Measurements from ENCODE around the gene SLC8A2.

Gene SLC8A2

DNA sequence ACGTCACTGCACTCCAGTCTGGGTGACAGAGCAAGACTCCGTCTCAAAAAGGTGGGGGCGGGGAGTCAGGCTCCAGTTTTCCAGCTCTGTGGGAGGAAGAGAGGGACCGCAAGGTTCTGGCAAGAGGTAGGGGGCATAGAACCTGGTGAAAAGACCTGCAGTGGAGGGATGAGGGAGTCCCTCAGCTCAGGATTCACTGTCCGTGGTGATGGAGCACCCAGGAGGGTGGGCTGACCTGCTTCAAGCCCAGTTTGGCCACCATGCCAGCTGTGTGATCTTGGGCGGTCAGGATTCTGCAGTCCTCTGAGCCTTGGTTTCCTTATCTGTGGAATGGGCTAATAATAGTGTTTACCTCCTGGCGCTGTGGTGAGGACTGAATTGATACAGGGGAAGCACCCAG, 21.2 kb downstream of the SLC8A2 start:
- H3K27ac Mint-ChIP-seq, result no peak overlapping the region
- ATAC-seq (replicated peaks), result no peak
- no peaks in the 10 kb centered on the region for H3K9me3 Mint-ChIP-seq
- no peak for DNase-seq
- H3K27me3 Mint-ChIP-seq, result peaks cover 55 to 76% of the 10 kb centered on the region in 2 donors
- H3K4me1 Mint-ChIP-seq (ENCODE audit: low read depth in 2 of 2), result peaks cover 17% of the 10 kb centered on the region in 2 donors
- peaks cover 3% of the 10 kb centered on the region for H3K36me3 Mint-ChIP-seq (ENCODE audit: insufficient read depth)
- no peak overlapping the region for H3K4me3 Mint-ChIP-seq

DNA sequence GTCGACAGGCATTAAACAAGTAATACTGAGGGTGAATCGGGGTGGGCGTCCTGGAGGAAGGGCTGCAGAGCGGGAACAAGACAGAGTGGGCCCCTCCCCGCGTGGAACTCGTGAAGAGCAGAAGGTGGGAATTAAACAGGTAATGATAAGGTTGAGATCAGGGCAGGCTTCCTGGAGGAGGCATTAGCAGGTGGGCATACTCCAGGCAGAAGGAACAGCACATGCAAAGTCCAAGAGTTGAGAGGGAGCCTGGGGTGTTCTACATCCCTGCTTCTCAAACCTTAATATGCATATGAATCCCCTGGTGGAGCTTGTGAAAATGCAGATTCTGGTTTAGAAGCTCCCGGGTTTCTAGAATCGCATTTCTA, 23.3 kb downstream of the SLC8A2 start:
- ATAC-seq (replicated peaks) (no peak), DNase-seq (no peak)
- no peak overlapping the region for H3K4me3 Mint-ChIP-seq
- peaks cover 11% of the 10 kb centered on the region for H3K36me3 Mint-ChIP-seq (ENCODE audit: insufficient read depth)
- H3K4me1 Mint-ChIP-seq (ENCODE audit: low read depth in 2 of 2), result peaks cover 34 to 38% of the 10 kb centered on the region in 2 donors
- H3K9me3 Mint-ChIP-seq, result peaks cover 0 to 1% of the 10 kb centered on the region in 2 donors
- peaks cover 62 to 82% of the 10 kb centered on the region in 2 donors for H3K27me3 Mint-ChIP-seq
- no peak overlapping the region for H3K27ac Mint-ChIP-seq

GRCh38 chr19:47447470-47448359, 24.0 kb downstream of the SLC8A2 start:
- Mint-ChIP-seq H3K4me1 (ENCODE audit: low read depth in 2 of 2) (peaks cover 38 to 44% of the 10 kb centered on the region in 2 donors), H3K27ac (no peak overlapping the region)
- ATAC-seq (replicated peaks), result peak; percentile 38

DNA sequence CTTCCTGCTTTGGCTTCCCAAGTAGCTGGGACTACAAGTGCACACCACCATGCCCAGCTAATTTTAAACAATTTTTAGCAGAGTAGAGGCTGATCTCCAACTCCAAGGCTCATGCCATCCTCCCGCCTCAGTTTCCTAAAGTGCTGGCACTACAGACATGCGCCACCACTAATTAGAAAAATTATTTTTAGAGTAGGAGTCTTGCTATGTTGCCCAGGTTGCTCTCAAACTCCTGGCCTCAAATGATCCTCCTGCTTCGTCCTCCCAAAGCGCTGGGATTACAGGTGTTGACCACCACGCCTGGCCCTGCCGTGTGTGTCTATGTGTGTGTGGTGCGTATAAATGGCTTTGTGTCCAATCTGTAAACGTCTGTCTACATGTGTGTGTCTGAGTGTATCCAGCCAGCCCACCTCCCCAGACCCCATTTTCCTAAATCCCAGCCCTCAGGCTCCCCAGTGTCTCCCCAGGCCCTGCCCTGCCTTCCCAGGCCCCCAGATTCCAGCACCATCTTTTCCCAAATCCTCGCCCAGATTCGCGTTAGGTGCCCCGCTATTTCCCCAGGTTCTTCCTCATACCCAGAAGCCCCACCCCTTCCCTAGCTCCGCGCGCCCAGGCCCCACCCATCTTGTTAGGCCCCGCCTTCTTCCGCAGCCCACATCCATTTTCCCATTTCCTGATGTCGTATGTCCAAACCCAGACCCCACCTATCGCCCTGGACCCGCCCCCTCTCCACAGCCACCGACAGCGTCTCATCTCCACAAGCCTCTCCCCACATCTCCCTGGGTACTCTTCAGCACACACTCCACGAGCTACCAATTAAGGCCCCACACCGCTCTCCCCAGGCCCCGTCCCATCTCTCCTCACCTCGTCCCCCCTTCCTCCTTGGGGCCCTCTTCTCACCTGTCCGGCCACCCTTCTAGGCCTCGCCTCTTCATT, 24.9 kb downstream of the SLC8A2 start:
- Mint-ChIP-seq H3K4me1 (ENCODE audit: low read depth in 2 of 2) (peaks cover 38 to 44% of the 10 kb centered on the region in 2 donors), H3K27ac (peak overlapping the region in 1 of 2 donors; percentile 22)

More at GRCh38 chr19:47447470-47448359, 24.0 kb downstream of the SLC8A2 start:
- Mint-ChIP-seq H3K36me3 (ENCODE audit: insufficient read depth) (peaks cover 11% of the 10 kb centered on the region), H3K9me3 (peaks cover 0 to 1% of the 10 kb centered on the region in 2 donors), H3K27me3 (peaks cover 68 to 88% of the 10 kb centered on the region in 2 donors), H3K4me3 (peak overlapping the region; percentile 37 to 56)
- peak; percentile 37 to 49 (median 37) for DNase-seq

DNA sequence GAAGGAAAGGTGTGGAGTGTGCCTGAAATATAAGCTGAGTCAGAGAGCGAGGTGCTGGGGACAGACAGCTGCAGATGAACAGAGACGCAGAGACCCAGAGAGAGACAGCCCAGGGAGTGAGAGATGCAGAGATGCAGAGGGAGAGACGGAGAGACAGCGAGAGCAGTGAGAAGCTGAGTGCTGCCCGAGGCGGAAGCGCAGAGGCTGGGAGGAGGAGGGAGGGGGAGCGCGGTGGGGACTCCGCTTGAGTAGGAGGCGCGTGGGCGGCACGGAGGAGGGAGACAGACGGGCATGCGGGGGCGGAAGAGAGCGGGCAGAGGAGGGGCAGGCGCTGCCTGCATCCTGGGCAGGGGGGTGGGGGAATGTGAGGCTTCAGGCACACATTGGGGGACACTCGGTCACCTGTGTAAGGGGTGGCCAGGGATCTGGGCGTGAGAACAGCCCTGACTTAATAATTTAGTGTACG, 25.7 kb downstream of the SLC8A2 start:
- peak; percentile 89 for ATAC-seq (replicated peaks)

More for the DNA sequence above, 24.9 kb downstream of the SLC8A2 start:
- peak overlapping the region; percentile 56 to 77 for H3K4me3 Mint-ChIP-seq
- H3K36me3 Mint-ChIP-seq (ENCODE audit: insufficient read depth), result peaks cover 13% of the 10 kb centered on the region
- peaks cover 76 to 94% of the 10 kb centered on the region in 2 donors for H3K27me3 Mint-ChIP-seq
- DNase-seq, result no peak
- ATAC-seq (replicated peaks), result no peak
- H3K9me3 Mint-ChIP-seq, result peaks cover 0 to 1% of the 10 kb centered on the region in 2 donors

DNA sequence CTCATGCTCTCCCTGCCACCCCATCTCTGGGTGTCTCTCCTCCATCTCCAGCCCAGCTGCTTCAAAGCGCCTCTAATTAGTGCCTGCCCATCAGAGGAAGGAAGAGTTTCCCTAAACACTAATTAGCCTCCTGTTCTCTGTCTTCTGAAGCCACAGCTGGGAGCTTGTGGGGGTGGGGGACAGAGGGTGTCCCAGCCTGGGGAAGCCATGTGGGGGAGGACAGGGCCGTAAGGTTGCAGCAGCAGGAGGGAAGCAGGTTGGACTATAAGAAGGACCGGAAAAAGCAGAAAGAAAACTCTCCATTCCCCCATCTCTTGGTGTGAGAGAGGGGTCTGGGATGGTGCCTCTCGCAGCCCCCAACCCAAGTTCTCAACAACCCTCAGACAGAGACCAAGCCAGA, 26.2 kb downstream of the SLC8A2 start:
- no peak for ATAC-seq (replicated peaks)

More for the DNA sequence above, 25.7 kb downstream of the SLC8A2 start:
- Mint-ChIP-seq H3K36me3 (ENCODE audit: insufficient read depth) (peaks cover 13% of the 10 kb centered on the region), H3K9me3 (peaks cover 0 to 1% of the 10 kb centered on the region in 2 donors), H3K4me3 (peak overlapping the region; percentile 70 to 77), H3K4me1 (ENCODE audit: low read depth in 2 of 2) (peaks cover 38 to 44% of the 10 kb centered on the region in 2 donors), H3K27me3 (peaks cover 83 to 96% of the 10 kb centered on the region in 2 donors), H3K27ac (no peak overlapping the region)
- DNase-seq, result peak; percentile 60 to 65 (median 61)

DNA sequence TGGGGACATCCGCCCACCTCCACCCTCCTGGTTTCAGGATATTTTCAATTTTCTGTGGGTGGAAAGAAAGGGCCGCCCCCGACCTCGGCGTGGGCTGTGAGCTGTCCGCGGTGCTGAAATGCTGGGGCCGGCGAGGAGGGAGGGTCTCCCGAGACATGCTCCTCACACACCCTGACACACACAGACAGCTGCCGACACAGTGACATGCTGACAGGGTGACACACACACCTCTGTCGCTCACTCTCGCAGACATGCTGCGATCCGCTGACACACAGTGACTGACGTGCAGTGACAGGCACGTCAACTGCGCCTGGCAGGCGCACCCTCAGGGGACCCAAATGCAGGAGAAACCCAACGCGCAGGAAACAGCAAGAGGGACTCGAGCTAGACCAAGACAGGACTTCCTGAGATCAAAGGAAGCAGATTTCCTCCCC, 27.3 kb downstream of the SLC8A2 start:
- peaks cover 38 to 44% of the 10 kb centered on the region in 2 donors for H3K4me1 Mint-ChIP-seq (ENCODE audit: low read depth in 2 of 2)
- H3K27me3 Mint-ChIP-seq, result peaks cover 86 to 98% of the 10 kb centered on the region in 2 donors
- no peak overlapping the region for H3K27ac Mint-ChIP-seq
- DNase-seq (no peak), ATAC-seq (replicated peaks) (peak; percentile 9)
- H3K4me3 Mint-ChIP-seq, result peak overlapping the region; percentile 37 to 77
- peaks cover 0 to 1% of the 10 kb centered on the region in 2 donors for H3K9me3 Mint-ChIP-seq
- peaks cover 13% of the 10 kb centered on the region for H3K36me3 Mint-ChIP-seq (ENCODE audit: insufficient read depth)

More for the DNA sequence above, 26.2 kb downstream of the SLC8A2 start:
- Mint-ChIP-seq H3K27me3 (peaks cover 86 to 98% of the 10 kb centered on the region in 2 donors), H3K9me3 (peaks cover 0 to 1% of the 10 kb centered on the region in 2 donors), H3K27ac (no peak overlapping the region), H3K4me1 (ENCODE audit: low read depth in 2 of 2) (peaks cover 38 to 44% of the 10 kb centered on the region in 2 donors), H3K4me3 (peak overlapping the region; percentile 70 to 77), H3K36me3 (ENCODE audit: insufficient read depth) (peaks cover 13% of the 10 kb centered on the region)
- no peak for DNase-seq

DNA sequence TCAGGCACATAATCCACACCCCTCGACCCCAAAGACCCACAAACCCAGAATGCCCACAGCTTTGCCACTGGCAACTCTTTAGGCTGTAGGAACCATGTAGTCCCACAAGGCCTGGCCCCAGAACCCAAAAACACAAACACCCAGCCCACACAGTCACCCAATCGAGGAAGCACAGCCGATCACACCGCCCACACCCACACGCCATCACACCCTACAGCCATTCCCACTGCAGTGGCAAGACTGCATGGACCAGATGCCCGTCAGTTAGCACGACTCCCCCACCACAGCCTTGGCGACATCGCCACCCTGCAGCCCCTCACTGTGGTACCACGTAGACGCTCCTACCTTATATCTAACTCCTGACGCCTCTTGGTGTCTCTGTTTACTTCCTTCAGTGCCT, 28.4 kb downstream of the SLC8A2 start:
- no peak overlapping the region for H3K27ac Mint-ChIP-seq
- H3K27me3 Mint-ChIP-seq, result peaks cover 83 to 98% of the 10 kb centered on the region in 2 donors
- peak overlapping the region in 1 of 2 donors; percentile 17 for H3K4me3 Mint-ChIP-seq
- H3K9me3 Mint-ChIP-seq, result peaks cover 0 to 1% of the 10 kb centered on the region in 2 donors
- peaks cover 38 to 44% of the 10 kb centered on the region in 2 donors for H3K4me1 Mint-ChIP-seq (ENCODE audit: low read depth in 2 of 2)
- DNase-seq (no peak), ATAC-seq (replicated peaks) (no peak)
- peaks cover 13% of the 10 kb centered on the region for H3K36me3 Mint-ChIP-seq (ENCODE audit: insufficient read depth)

DNA sequence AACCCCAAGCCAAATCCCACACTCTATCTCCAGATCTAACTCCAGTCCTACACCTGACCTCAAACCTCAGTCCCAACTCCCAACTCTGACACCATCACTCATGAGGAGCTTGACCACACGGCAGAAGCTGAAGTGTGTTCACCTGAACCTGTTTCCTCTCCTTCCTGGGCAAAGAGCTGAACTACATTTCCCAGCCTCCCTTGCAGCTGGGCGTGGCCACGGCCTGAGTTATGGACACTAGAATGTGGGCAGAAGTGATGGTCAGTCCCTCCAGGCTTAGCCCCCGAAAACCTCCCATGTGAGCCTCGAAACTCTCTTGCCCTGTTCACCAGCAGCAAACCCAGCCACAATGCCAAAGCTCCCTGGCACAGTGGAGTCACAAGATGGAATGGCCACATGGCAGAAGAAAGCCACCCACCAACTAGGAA, 32.9 kb downstream of the SLC8A2 start:
- Mint-ChIP-seq H3K4me1 (ENCODE audit: low read depth in 2 of 2) (peaks cover 27 to 32% of the 10 kb centered on the region in 2 donors), H3K27me3 (peaks cover 70 to 90% of the 10 kb centered on the region in 2 donors), H3K9me3 (no peaks in the 10 kb centered on the region), H3K36me3 (ENCODE audit: insufficient read depth) (peaks cover 5% of the 10 kb centered on the region), H3K27ac (no peak overlapping the region), H3K4me3 (no peak overlapping the region)
- ATAC-seq (replicated peaks), result no peak
- no peak for DNase-seq

GRCh38 chr19:47437500-47437899, 34.2 kb downstream of the SLC8A2 start:
- H3K4me1 Mint-ChIP-seq (ENCODE audit: low read depth in 2 of 2), result peaks cover 18 to 22% of the 10 kb centered on the region in 2 donors
- no peak overlapping the region for H3K4me3 Mint-ChIP-seq
- DNase-seq (no peak), ATAC-seq (replicated peaks) (no peak)
- H3K36me3 Mint-ChIP-seq (ENCODE audit: insufficient read depth), result peaks cover 3% of the 10 kb centered on the region
- H3K27ac Mint-ChIP-seq, result no peak overlapping the region
- H3K9me3 Mint-ChIP-seq, result no peaks in the 10 kb centered on the region
- peaks cover 58 to 80% of the 10 kb centered on the region in 2 donors for H3K27me3 Mint-ChIP-seq

- Mint-ChIP-seq H3K27me3 (peaks cover 59 to 80% of the 10 kb centered on the region in 2 donors), H3K9me3 (no peaks in the 10 kb centered on the region), H3K36me3 (ENCODE audit: insufficient read depth) (no peaks in the 10 kb centered on the region), H3K4me3 (peak overlapping the region; percentile 11 to 29), H3K27ac (no peak overlapping the region), H3K4me1 (ENCODE audit: low read depth in 2 of 2) (peaks cover 18 to 22% of the 10 kb centered on the region in 2 donors)
- DNase-seq, result peak; percentile 87 to 88 (median 87)
- peak; percentile 87 for ATAC-seq (replicated peaks)
Measured at GRCh38 chr19:47436712-47437401, 34.8 kb downstream of the SLC8A2 start.

- no peak for DNase-seq
- Mint-ChIP-seq H3K9me3 (no peaks in the 10 kb centered on the region), H3K4me1 (ENCODE audit: low read depth in 2 of 2) (peaks cover 18 to 22% of the 10 kb centered on the region in 2 donors), H3K27ac (no peak overlapping the region), H3K4me3 (peak overlapping the region; percentile 61 to 71), H3K27me3 (peaks cover 56 to 81% of the 10 kb centered on the region in 2 donors), H3K36me3 (ENCODE audit: insufficient read depth) (no peaks in the 10 kb centered on the region)
- no peak for ATAC-seq (replicated peaks)
Measured at GRCh38 chr19:47435883-47436417, 35.7 kb downstream of the SLC8A2 start.

Data from effector memory CD8-positive, alpha-beta T cell (primary cell).